Measurements from ENCODE around the gene UPP1. TPM values are rescaled to one million over a fixed set of nuclear protein-coding genes. Genes with fewer than 3 reads are reported as not detected.

The UPP1 gene
- total and polyA plus RNA-seq, 5 experiments from 2014 or later, result 37.2 to 68.7 (median 67.3) TPM

GRCh38 chr7:48105045-48105444, 16.0 kb downstream of the UPP1 start:
- H3K36me3 Mint-ChIP-seq, result peaks cover 7 to 84% (median 31%) of the 10 kb centered on the region in 3 donors
- peak overlapping the region in 8 of 10 donors; percentile 40 to 86 (median 58) for H3K27ac Mint-ChIP-seq
- H3K9me3 Mint-ChIP-seq, result no peaks in the 10 kb centered on the region
- no peaks in the 10 kb centered on the region for H3K27me3 Mint-ChIP-seq
- H3K4me3 Mint-ChIP-seq, result no peak overlapping the region
- peaks cover 8 to 22% (median 16%) of the 10 kb centered on the region in 4 donors for H3K4me1 Mint-ChIP-seq
- DNase-seq, result no peak
- POLR2A ChIA-PET, result interaction anchor here (0.5 to 1.8 kb wide), 5 partner anchors 13 to 113 kb away, joined by 3 to 7 read pairs (median 3); partner anchors contain the start of gene UPP1
- ATAC-seq, result no peak

- ATAC-seq, result no peak
- POLR2A ChIA-PET, result interaction anchor here (0.7 to 3.7 kb wide), 2 partner anchors 20 to 116 kb away, joined by 3 to 54 read pairs; no protein-coding TSS in a partner anchor
- Mint-ChIP-seq H3K4me1 (peaks cover 9 to 20% (median 16%) of the 10 kb centered on the region in 4 donors), H3K4me3 (no peak overlapping the region), H3K27ac (peak overlapping the region in 2 of 10 donors; percentile 66 to 89), H3K9me3 (no peaks in the 10 kb centered on the region), H3K27me3 (no peaks in the 10 kb centered on the region), H3K36me3 (peaks cover 7 to 69% (median 29%) of the 10 kb centered on the region in 3 donors)
- DNase-seq, result no peak
Observed at GRCh38 chr7:48106906-48107659, 18.0 kb downstream of the UPP1 start.

- H3K27me3 Mint-ChIP-seq, result no peaks in the 10 kb centered on the region
- DNase-seq (no peak), ATAC-seq (no peak)
- peaks cover 7 to 62% (median 28%) of the 10 kb centered on the region in 3 donors for H3K36me3 Mint-ChIP-seq
- peaks cover 8 to 15% (median 11%) of the 10 kb centered on the region in 4 donors for H3K4me1 Mint-ChIP-seq
- POLR2A ChIA-PET, result interaction anchor here (0.7 to 3.7 kb wide), 5 partner anchors 9 to 117 kb away, joined by 3 to 54 read pairs (median 3); partner anchors contain the start of gene UPP1
- H3K9me3 Mint-ChIP-seq, result no peaks in the 10 kb centered on the region
- peak overlapping the region in 3 of 10 donors; percentile 16 to 44 (median 38) for H3K27ac Mint-ChIP-seq
- H3K4me3 Mint-ChIP-seq, result no peak overlapping the region
Observed at GRCh38 chr7:48107926-48108472, 18.9 kb downstream of the UPP1 start.

GRCh38 chr7:48108959-48109847, 20.1 kb downstream of the UPP1 start:
- peak overlapping the region; percentile 36 to 89 (median 81) for H3K27ac Mint-ChIP-seq
- POLR2A ChIA-PET, result interaction anchor here (1.0 to 3.7 kb wide), 4 partner anchors 16 to 118 kb away, joined by 3 to 54 read pairs (median 5); partner anchors contain the start of gene UPP1
- ATAC-seq (no peak), DNase-seq (no peak)
- H3K4me1 Mint-ChIP-seq, result peaks cover 8 to 11% (median 10%) of the 10 kb centered on the region in 4 donors
- no peaks in the 10 kb centered on the region for H3K27me3 Mint-ChIP-seq
- H3K9me3 Mint-ChIP-seq, result no peaks in the 10 kb centered on the region
- peak overlapping the region in 1 of 10 donors; percentile 44 for H3K4me3 Mint-ChIP-seq
- H3K36me3 Mint-ChIP-seq, result peaks cover 7 to 51% (median 19%) of the 10 kb centered on the region in 3 donors

- ATAC-seq, result peak; percentile 97 to 98
- Mint-ChIP-seq H3K9me3 (no peaks in the 10 kb centered on the region), H3K27ac (peak overlapping the region; percentile 36 to 89 (median 81)), H3K36me3 (peaks cover under 1 to 42% (median 12%) of the 10 kb centered on the region in 3 donors), H3K4me1 (peaks cover 8 to 11% (median 10%) of the 10 kb centered on the region in 4 donors), H3K4me3 (peak overlapping the region in 3 of 10 donors; percentile 0 to 44 (median 37)), H3K27me3 (no peaks in the 10 kb centered on the region)
- peak; percentile 72 to 93 (median 87) for DNase-seq
- POLR2A ChIA-PET, result interaction anchor here (0.7 to 3.7 kb wide), 5 partner anchors 22 to 125 kb away, joined by 3 to 54 read pairs (median 5); no protein-coding TSS in a partner anchor
Observed at GRCh38 chr7:48109848-48110663, 21.0 kb downstream of the UPP1 start.

- ATAC-seq (no peak), DNase-seq (no peak)
- Mint-ChIP-seq H3K36me3 (peaks cover 0 to 34% (median 11%) of the 10 kb centered on the region in 3 donors), H3K4me3 (no peak overlapping the region), H3K27me3 (no peaks in the 10 kb centered on the region), H3K4me1 (peaks cover 8 to 11% (median 10%) of the 10 kb centered on the region in 4 donors), H3K27ac (peak overlapping the region in 3 of 10 donors; percentile 66 to 83 (median 77)), H3K9me3 (no peaks in the 10 kb centered on the region)
- POLR2A ChIA-PET, result interaction anchor here (0.7 to 3.7 kb wide), 4 partner anchors 22 to 126 kb away, joined by 3 to 54 read pairs (median 5); no protein-coding TSS in a partner anchor
Observed at GRCh38 chr7:48110868-48111267, 21.8 kb downstream of the UPP1 start.

- no peak for DNase-seq
- Mint-ChIP-seq H3K4me3 (no peak overlapping the region), H3K4me1 (peaks cover 9 to 11% (median 10%) of the 10 kb centered on the region in 4 donors), H3K27me3 (no peaks in the 10 kb centered on the region), H3K27ac (peak overlapping the region in 3 of 10 donors; percentile 3 to 32 (median 29)), H3K36me3 (peaks cover 0 to 27% (median 8%) of the 10 kb centered on the region in 3 donors), H3K9me3 (no peaks in the 10 kb centered on the region)
- ATAC-seq, result no peak
- POLR2A ChIA-PET, result no interaction called here
Observed at GRCh38 chr7:48111596-48111995, 22.5 kb downstream of the UPP1 start.

- Mint-ChIP-seq H3K27me3 (no peaks in the 10 kb centered on the region), H3K36me3 (peaks cover 0 to 19% (median 4%) of the 10 kb centered on the region in 3 donors), H3K4me3 (no peak overlapping the region), H3K27ac (peak overlapping the region in 2 of 10 donors; percentile 46 to 47), H3K4me1 (peaks cover 10 to 11% (median 11%) of the 10 kb centered on the region in 4 donors), H3K9me3 (no peaks in the 10 kb centered on the region)
- DNase-seq (no peak), ATAC-seq (no peak)
- POLR2A ChIA-PET, result interaction anchor here (0.8 kb wide), 1 partner anchor 121 kb away, joined by 4 read pairs; no protein-coding TSS in a partner anchor
Observed at GRCh38 chr7:48112401-48113165, 23.5 kb downstream of the UPP1 start.

GRCh38 chr7:48113275-48113674, 24.2 kb downstream of the UPP1 start:
- POLR2A ChIA-PET, result interaction anchor here (0.8 kb wide), 1 partner anchor 121 kb away, joined by 4 read pairs; no protein-coding TSS in a partner anchor
- no peak for DNase-seq
- no peak for ATAC-seq
- peak overlapping the region in 2 of 10 donors; percentile 46 to 47 for H3K27ac Mint-ChIP-seq
- H3K36me3 Mint-ChIP-seq, result peaks cover 0 to 12% (median 0%) of the 10 kb centered on the region in 3 donors
- H3K4me3 Mint-ChIP-seq, result no peak overlapping the region
- no peaks in the 10 kb centered on the region for H3K27me3 Mint-ChIP-seq
- H3K4me1 Mint-ChIP-seq, result peaks cover 10 to 11% (median 11%) of the 10 kb centered on the region in 4 donors
- no peaks in the 10 kb centered on the region for H3K9me3 Mint-ChIP-seq

- Mint-ChIP-seq H3K36me3 (peaks cover 0 to 4% (median 0%) of the 10 kb centered on the region in 3 donors), H3K4me1 (peaks cover 10 to 11% (median 11%) of the 10 kb centered on the region in 4 donors), H3K4me3 (no peak overlapping the region), H3K27ac (no peak overlapping the region), H3K9me3 (no peaks in the 10 kb centered on the region), H3K27me3 (no peaks in the 10 kb centered on the region)
- no peak for DNase-seq
- POLR2A ChIA-PET, result no interaction called here
- no peak for ATAC-seq
Observed at GRCh38 chr7:48114115-48114514, 25.1 kb downstream of the UPP1 start.
